Gastroesophageal sphincter (tissue), 4 donors: ENCODE measurements around the gene CHCHD1. TPM values are rescaled to one million over a fixed set of nuclear protein-coding genes. Genes with fewer than 3 reads are reported as not detected.

Experiments used
- ATAC-seq: fragments of 150-250 bp; one replicate; pipeline ENCODE4 v1.9.1; 2016; ENCODE audit warnings: mild to moderate bottlenecking, moderate library complexity
- H3K27ac ChIP-seq, 4 donors: fragments of 200-600 bp; sonication (generic) in 3 of 4; 1 replicate in 3 of 4; 2 replicates in 1 of 4; pipeline ENCODE4 v1.5.1; 2016 to 2019
- H3K27me3 ChIP-seq: fragments of 200-600 bp; sonication (generic); one replicate; pipeline ENCODE4 v1.5.1; 2019
- H3K36me3 ChIP-seq, 2 donors: fragments of 200-600 bp; sonication (generic); one replicate each; pipeline ENCODE4 v1.5.1; 2019; ENCODE audit warnings: control low read depth in 1 of 2
- H3K4me1 ChIP-seq, 3 donors: fragments of 200-600 bp; sonication (generic); 1 replicate in 2 of 3; 2 replicates in 1 of 3; pipeline ENCODE4 v1.5.1; 2016 to 2019; ENCODE audit warnings: control low read depth in 2 of 3
- H3K4me3 ChIP-seq, 2 donors: fragments of 200-600 bp; sonication (generic); one replicate each; pipeline ENCODE4 v1.5.1; 2019; ENCODE audit warnings: mild to moderate bottlenecking in 1 of 2, moderate library complexity in 1 of 2
- H3K9me3 ChIP-seq, 3 donors: fragments of 200-600 bp; sonication (generic); one replicate each; pipeline ENCODE4 v1.5.1; 2017 to 2019; ENCODE audit warnings: control low read depth in 2 of 3
- EP300 ChIP-seq: sonication (generic); formaldehyde crosslinking; IDR thresholded peaks from one replicate; pipeline ENCODE4 v1.6.1; 2017; ENCODE audit warnings: antibody characterized with exemption, mild to moderate bottlenecking
- POLR2A ChIP-seq, 2 donors: fragments of 450-650 bp; IDR thresholded peaks; one replicate each; pipeline ENCODE4 v1.6.1; 2017; ENCODE audit warnings: antibody characterized with exemption in 2 of 2, mild to moderate bottlenecking in 2 of 2, moderate library complexity in 1 of 2
- POLR2AphosphoS5 ChIP-seq: sonication (generic); formaldehyde crosslinking; IDR thresholded peaks from one replicate; pipeline ENCODE4 v1.6.1; 2017; ENCODE audit warnings: antibody characterized with exemption
- WGBS, 2 donors: methylation state at CpG; one replicate each; pipeline ENCODE4 v1.1.5; 2018; ENCODE audit warnings: low coverage in 1 of 2; 5-methylcytosine and 5-hydroxymethylcytosine counted together
- total RNA-seq, 4 donors: library from RNA; depleted of rRNA; stranded (reverse); fragments of >200 nt; gene quantifications; one replicate each; pipeline ENCODE4 v1.1.0, GENCODE V29; 2016
- TF ChIP-seq, protein P1 (sequence below), 4 experiments: fragments of 200-600 bp in 2 of 4; fragments of 450-650 bp in 2 of 4; sonication (generic) in 1 of 4; IDR thresholded peaks; one replicate each; pipeline ENCODE4 v1.5.1; 2017 to 2019; ENCODE audit warnings: antibody characterized with exemption in 4 of 4, mild to moderate bottlenecking in 2 of 4, moderate library complexity in 2 of 4

CHCHD1 gene
- total RNA-seq, 4 donors from 2014 or later = 19.9 to 29.5 (median 21.4) TPM

- WGBS, 2 donors = 76 to 100% methylated on average over 1 to 17 of the region's 22 CpGs
- H3K27ac ChIP-seq = peak overlapping the region in 2 of 4 donors; percentile 9 to 61
- H3K27me3 ChIP-seq = no peaks in the 10 kb centered on the region
- ATAC-seq = no peak
- H3K9me3 ChIP-seq = no peaks in the 10 kb centered on the region
- TF ChIP-seq POLR2AphosphoS5 = no peak
- TF ChIP-seq, protein P1, sequence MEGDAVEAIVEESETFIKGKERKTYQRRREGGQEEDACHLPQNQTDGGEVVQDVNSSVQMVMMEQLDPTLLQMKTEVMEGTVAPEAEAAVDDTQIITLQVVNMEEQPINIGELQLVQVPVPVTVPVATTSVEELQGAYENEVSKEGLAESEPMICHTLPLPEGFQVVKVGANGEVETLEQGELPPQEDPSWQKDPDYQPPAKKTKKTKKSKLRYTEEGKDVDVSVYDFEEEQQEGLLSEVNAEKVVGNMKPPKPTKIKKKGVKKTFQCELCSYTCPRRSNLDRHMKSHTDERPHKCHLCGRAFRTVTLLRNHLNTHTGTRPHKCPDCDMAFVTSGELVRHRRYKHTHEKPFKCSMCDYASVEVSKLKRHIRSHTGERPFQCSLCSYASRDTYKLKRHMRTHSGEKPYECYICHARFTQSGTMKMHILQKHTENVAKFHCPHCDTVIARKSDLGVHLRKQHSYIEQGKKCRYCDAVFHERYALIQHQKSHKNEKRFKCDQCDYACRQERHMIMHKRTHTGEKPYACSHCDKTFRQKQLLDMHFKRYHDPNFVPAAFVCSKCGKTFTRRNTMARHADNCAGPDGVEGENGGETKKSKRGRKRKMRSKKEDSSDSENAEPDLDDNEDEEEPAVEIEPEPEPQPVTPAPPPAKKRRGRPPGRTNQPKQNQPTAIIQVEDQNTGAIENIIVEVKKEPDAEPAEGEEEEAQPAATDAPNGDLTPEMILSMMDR (IDR thresholded peaks at IDR 0.05) = peak in 1 of 4 experiments; percentile 35
- no peak overlapping the region for H3K4me3 ChIP-seq
- H3K36me3 ChIP-seq = peaks cover 0 to 77% of the 10 kb centered on the region in 2 donors
- peaks cover 0 to 36% (median 4%) of the 10 kb centered on the region in 3 donors for H3K4me1 ChIP-seq
Observed at GRCh38 chr10:73814896-73815718, 33.3 kb downstream of the CHCHD1 start.

DNA sequence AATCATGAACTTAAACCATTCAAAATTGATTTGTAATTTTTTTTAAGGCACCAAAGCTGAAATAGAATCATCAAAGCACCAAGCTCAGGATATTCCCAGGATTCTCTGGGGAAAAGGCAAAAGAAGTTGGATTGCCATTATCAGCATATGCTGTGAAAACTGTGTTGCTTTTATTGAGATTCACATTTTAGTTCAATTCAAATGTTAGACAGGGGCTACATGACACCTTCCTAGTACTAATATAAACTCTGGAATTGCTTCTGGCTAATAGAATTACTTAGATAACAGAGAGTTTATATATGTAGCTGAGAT is 33.8 kb downstream of the CHCHD1 start:
- TF ChIP-seq POLR2A (IDR thresholded peaks at IDR 0.05) (no peak), EP300 (no peak), POLR2AphosphoS5 (no peak)
- TF ChIP-seq, protein P1 (IDR thresholded peaks at IDR 0.05) = no peak

GRCh38 chr10:73816917-73817729 is 35.3 kb downstream of the CHCHD1 start:
- no peak for TF ChIP-seq EP300
- TF ChIP-seq POLR2AphosphoS5 = no peak
- no peak for TF ChIP-seq POLR2A (IDR thresholded peaks at IDR 0.05)
- TF ChIP-seq, protein P1 (IDR thresholded peaks at IDR 0.05) = no peak
- Histone ChIP-seq H3K9me3 (no peaks in the 10 kb centered on the region), H3K4me3 (no peak overlapping the region), H3K27ac (peak overlapping the region in 3 of 4 donors; percentile 21 to 72 (median 61)), H3K4me1 (peaks cover 0 to 29% (median 0%) of the 10 kb centered on the region in 3 donors), H3K27me3 (no peaks in the 10 kb centered on the region), H3K36me3 (peaks cover 0 to 90% of the 10 kb centered on the region in 2 donors)
- no peak for ATAC-seq
- 66 to 68% methylated on average over 6 to 8 of the region's 10 CpGs for WGBS, 2 donors

More for the DNA sequence above, 33.8 kb downstream of the CHCHD1 start:
- Histone ChIP-seq H3K4me3 (no peak overlapping the region), H3K4me1 (peaks cover 0 to 32% (median 0%) of the 10 kb centered on the region in 3 donors), H3K9me3 (no peaks in the 10 kb centered on the region), H3K27ac (peak overlapping the region in 3 of 4 donors; percentile 25 to 72 (median 61)), H3K36me3 (peaks cover 0 to 77% of the 10 kb centered on the region in 2 donors), H3K27me3 (no peaks in the 10 kb centered on the region)
- ATAC-seq = no peak

DNA sequence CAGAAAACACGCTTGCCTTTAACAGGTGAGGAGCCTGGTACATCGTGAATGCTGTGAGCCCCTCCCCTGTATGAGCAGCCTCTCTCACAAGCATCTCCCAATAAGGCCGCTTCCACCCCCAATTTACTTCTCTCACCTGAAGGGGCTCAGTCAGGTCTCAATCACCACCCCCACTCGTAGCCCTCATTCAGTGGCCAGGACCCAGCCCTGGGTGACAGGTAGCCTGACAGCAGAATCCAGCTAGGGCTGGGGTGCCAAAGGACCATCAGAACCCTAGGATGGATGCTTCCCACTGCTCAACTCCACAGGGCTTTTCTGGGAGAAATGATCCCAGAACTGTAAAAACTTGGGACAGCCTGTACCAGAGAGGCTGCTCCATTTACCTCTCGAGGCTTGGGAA is 36.0 kb downstream of the CHCHD1 start:
- Histone ChIP-seq H3K4me3 (no peak overlapping the region), H3K9me3 (no peaks in the 10 kb centered on the region), H3K4me1 (peaks cover 0 to 27% (median 0%) of the 10 kb centered on the region in 3 donors), H3K27me3 (no peaks in the 10 kb centered on the region), H3K36me3 (peaks cover 0 to 94% of the 10 kb centered on the region in 2 donors), H3K27ac (peak overlapping the region in 2 of 4 donors; percentile 61 to 72)
- 93 to 100% methylated on average over 1 to 3 of the region's 5 CpGs for WGBS, 2 donors
- TF ChIP-seq, protein P1 (IDR thresholded peaks at IDR 0.05) = no peak
- TF ChIP-seq POLR2A (IDR thresholded peaks at IDR 0.05) = no peak
- TF ChIP-seq POLR2AphosphoS5 = no peak
- TF ChIP-seq EP300 = no peak
- no peak for ATAC-seq
